ENCODE data around the gene POLR3H.
A peak's percentile ranks its signal among the peaks of the same experiment; 100 is the strongest.

- TF ChIP-seq POLR2A (IDR thresholded peaks at IDR 0.05; ENCODE audit: low read length) (peak; percentile 84), GATA1 (IDR thresholded peaks at IDR 0.05; ENCODE audit: low read depth, low read length) (no peak)
Measured at GRCh38 chr22:41589391-41590241, 45.3 kb upstream of the POLR3H start, which contains the start of gene PMM1.

All from erythroblast (primary cell).